NCI-H2227 (cell line): Measurements from ENCODE around the gene SPTBN2.
A peak's percentile ranks its signal among the peaks of the same experiment; 100 is the strongest.

ENCODE experiments used
- DNase-seq: peaks from one replicate; lab custom pipeline; 2025; ENCODE audit not compliant: unreplicated experiment; lab: John Stamatoyannopoulos, UW

Gene SPTBN2

DNA sequence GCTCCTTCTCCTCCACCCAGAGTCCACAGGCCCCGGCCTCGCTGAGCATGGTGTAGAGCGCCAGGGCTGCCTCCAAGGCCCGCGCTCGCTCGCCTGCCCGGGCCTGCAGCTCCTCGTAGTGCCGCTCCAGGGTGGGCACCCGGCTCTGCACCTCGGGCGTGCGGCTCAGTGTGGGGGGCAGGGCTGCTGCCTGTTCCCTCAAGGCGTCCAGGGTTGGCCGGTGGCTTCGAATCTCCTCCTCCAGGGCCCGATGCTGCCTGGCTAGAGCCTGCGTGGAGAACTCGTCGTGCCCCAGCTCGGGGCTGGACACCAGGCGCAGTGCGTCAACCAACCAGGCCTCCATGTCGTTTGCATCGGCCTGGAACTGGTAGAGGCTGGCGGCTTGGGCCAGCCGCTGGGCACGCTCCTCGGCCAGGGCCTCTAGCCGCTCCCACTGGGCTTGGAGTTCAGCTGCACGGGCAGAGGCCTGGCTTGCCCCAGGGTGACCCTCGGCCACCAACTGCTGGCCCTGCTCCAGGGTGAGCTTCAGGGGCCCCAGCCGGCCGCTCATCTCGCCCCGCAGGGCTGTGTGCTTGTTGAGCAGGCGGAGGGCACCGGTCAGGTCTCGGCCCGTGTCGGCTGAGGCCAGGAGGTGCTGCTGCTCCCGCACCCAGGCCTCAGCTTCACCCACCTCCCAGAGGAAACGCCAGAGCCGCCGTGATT is 24.2 kb downstream of the SPTBN2 start:
- DNase-seq = no peak

- DNase-seq = no peak
These were observed 27.4 kb downstream of the SPTBN2 start for GRCh38 chr11:66701432-66702240.

GRCh38 chr11:66700742-66701141 is 28.3 kb downstream of the SPTBN2 start:
- no peak for DNase-seq

- no peak for DNase-seq
These were observed 28.7 kb downstream of the SPTBN2 start for GRCh38 chr11:66700337-66700736.

GRCh38 chr11:66698491-66698890 is 30.5 kb downstream of the SPTBN2 start:
- no peak for DNase-seq

GRCh38 chr11:66697988-66698387 is 31.0 kb downstream of the SPTBN2 start:
- no peak for DNase-seq

DNA sequence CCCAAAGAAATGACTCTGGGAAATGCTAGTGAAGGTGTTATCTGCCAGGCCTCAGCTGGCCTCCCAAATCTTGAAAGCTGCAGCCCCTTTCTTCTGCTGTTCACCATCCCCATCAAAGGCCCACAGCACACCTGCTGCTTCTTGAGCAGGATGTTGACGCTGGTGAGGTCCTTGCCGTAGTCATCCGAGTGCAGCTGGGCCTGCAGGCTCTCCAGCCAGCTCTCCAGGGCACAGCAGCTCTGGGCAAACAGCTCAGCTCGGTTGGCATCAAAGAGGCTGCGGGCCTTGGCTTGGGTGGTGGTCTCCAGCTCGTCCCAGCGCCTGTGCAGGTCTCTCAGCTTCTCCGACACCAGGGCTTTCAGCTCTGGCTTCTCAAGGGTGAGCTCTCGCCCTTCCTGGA is 32.9 kb downstream of the SPTBN2 start:
- no peak for DNase-seq

- DNase-seq = peak; percentile 91
These were observed 34.2 kb downstream of the SPTBN2 start for GRCh38 chr11:66694732-66695207.

DNA sequence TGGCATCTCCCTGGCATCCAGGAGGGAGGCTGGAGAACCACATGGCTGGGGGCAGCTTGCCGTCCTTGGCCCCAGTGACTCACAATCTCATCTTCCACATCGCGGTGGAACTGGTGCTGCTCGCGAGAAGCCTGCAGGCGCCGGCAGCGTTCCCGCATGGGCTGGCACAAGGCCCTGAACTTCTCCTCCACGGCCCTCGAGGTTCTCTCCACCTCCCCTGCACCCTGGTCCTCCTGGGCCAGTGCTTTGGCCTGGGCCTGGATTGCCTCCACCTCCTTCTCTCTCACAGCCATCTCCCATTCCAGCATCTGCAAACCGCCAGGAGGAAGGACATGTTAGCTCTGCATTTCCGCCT is 35.0 kb downstream of the SPTBN2 start:
- no peak for DNase-seq

- DNase-seq = no peak
These were observed 35.5 kb downstream of the SPTBN2 start for GRCh38 chr11:66693356-66694055.

- DNase-seq = no peak
These were observed 36.1 kb downstream of the SPTBN2 start for GRCh38 chr11:66692871-66693331.

DNA sequence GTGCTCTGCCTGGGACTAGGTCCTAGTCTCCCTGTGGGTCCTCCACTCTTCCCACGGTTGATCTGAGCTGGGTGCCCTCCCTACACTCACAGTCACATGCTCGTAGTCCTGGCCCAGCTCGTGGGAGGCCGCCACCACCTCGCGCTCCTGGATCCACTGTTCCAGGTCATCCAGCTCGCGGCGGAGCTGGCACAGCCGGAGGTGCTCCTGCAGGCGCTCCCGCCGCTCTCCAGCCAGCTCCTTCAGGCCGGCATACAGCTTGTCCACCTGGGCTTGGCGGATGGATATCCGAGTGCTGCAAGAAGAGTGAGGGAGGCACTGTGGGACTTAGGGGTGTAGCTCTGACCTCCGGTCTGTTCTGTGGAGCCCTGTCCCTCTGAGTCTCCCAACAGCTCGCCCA is 36.6 kb downstream of the SPTBN2 start:
- no peak for DNase-seq

GRCh38 chr11:66691311-66691980 is 37.6 kb downstream of the SPTBN2 start:
- DNase-seq = no peak

DNA sequence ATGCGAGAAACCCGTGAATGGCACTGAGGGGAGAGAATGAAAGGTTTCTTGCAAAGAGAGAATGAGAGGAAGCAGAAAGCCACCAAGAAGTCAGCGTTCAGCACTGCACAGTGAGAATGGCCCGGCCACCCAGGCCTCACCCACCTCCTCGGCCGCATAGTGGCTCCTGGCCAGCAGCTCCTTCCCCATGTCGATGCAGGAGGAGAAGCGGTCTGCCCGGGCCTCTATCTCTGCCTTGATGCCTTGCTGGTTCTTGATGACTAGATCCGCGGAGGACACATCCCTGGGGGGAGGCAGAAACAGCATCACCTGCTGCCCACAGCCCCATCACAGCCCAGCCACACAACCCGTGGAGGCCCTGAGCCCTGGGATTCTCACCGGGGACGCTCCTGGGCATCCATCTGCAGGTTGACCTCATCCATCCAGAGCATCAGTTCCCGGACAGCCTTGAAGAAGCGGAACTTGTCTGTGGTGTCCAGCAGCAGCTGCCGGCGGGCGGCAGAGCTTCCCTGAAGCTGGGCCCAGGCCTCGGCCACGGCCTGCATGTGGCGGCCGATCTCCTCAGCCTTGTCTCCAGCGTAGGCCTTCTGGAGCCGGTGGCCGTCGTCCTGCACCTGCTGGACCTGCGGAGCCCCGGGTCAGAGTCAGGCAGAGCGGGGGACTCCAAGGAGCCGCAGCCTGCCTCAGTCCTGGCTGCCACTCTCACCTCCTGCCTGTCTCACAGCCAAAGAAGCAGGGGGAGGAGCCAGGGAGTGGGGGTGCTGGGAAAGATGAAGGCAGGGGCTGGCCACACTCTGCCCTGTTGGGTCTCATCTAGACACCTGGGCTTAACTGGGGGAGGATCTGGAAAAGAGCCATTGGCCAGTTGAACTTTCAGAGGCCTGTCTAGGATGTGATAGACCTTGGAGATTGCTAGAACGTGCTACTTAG is 39.1 kb downstream of the SPTBN2 start:
- DNase-seq = no peak

DNA sequence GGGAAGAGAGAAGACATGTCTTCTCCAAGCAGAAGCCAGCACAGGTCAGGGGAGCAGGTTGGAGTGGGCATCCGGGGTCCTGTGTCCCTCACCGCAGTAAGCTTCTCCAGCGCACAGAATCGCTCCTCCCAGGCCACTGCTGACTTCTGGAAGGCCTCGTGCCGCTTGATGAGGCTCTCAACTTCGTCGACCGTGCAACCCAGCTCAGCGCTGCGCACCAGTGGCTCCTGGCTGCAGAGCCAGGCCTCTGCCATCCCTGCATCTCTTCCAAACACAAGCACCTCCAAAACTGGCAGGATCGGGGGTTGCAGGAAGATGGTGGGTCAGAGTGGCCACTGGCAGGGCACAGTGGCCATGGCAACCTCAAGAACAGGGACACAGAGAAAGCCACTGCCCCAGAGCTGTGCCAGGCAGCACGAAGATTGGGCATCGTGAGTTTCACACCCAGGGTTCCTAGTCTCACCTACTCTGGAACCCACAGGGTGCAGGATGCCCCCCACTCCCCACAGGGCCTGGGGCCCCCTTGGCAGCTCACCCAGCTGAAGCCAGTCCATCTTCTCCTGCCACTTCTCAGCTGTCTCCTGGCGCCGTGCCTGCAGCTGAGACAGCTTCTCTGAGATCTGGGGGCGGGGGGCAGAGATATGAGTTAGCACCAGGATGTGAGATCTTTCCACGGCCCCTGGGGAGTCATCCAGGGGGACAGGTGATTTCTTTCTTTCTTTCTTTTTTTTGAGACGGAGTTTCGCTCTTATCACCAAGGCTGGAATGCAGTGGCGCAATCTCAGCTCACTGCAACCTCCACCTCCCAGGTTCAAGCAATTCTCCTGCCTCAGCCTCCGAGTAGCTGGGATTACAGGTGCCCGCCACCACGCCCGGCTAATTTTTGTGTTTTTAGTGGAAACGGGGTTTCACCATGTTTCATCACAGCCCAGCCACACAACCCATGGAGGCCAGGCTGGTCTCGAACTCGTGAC is 40.2 kb downstream of the SPTBN2 start:
- no peak for DNase-seq

GRCh38 chr11:66687831-66688281 is 41.2 kb downstream of the SPTBN2 start:
- no peak for DNase-seq

DNA sequence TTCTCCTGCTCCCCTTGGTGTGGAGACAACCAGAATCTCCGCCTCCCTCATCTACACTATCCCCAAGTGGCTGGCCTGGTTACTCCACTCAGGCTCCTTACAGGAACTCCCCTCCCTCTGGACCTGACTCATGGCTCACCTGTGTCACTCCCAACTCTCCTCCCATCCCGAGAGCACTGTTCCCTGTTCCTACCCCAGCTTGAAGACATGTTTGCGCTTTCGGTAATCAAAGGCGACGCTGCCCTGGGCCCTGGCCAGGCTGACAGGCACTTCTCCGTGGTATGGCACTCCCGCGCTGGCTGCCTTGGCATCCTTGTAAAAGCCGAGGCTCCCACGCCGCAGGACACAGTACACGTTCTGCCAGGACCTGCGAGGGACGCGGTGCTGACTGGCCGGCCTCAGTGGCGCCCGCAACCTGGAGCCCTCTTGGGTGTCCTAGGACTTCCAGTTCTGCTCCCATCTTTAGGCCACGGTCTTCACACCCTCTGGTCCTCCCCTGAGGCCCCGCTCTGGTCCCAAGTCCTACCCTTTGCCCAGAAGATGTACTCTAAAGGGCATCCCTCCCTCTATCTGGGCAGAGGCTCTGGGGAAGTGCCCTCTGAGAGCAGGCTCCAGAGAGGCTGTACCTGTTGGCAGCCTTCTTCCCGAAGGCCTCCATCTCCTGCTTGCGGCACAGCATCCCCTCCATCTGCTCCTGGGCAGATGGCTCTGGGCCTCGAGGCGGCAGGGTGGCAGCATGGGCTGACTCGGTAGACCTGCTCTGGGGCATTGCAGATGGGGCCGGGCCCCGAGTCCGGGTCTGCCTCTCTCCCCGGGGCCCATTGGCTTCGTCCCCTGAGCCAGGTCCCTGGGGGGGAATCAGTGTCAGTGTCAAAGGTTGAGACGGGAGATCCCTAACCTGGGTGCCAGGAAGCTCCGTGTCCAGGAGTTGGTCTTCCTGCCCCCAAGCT is 41.9 kb downstream of the SPTBN2 start:
- DNase-seq = no peak
